ENCODE data around the gene C16orf78. TPM values are rescaled to one million over a fixed set of nuclear protein-coding genes. Genes with fewer than 3 reads are reported as not detected.

Gene C16orf78
- total and polyA plus RNA-seq, 2 donors (not counting 1 experiment from before 2014, with no cell fraction given), result not detected

- 80% methylated on average over 19 of the region's 20 CpGs for WGBS (ENCODE audit: insufficient coverage)
- no peaks in the 10 kb centered on the region for H3K79me2 ChIP-seq (ENCODE audit: control insufficient read depth, insufficient read depth, low read length)
- no peaks in the 10 kb centered on the region for H3K36me3 ChIP-seq (replicated peaks in 1 of 2; ENCODE audit: control extremely low read depth in 1 of 2, control insufficient read depth in 1 of 2, extremely low read depth in 1 of 2, insufficient read depth in 2 of 2, low read length in 1 of 2)
- intact Hi-C loops (cut with micrococcal nuclease), result loop anchor here (5.0 kb wide), 1 partner anchor 662 kb away; no protein-coding TSS in a partner anchor
- ChIA-PET CTCF (interaction anchor here (1.0 to 1.5 kb wide), 3 partner anchors 9 to 61 kb away, joined by 3 to 4 read pairs (median 4); no protein-coding TSS in a partner anchor), POLR2A (no interaction called here)
- no peak overlapping the region for H3K27ac Mint-ChIP-seq
- H3K9me3 ChIP-seq (ENCODE audit: control extremely low read depth in 1 of 3, control insufficient read depth in 2 of 3, insufficient read depth in 1 of 3, low read length in 2 of 3), result peaks cover 0 to 4% (median 0%) of the 10 kb centered on the region in 3 donors
- no peak overlapping the region for H3K4me3 ChIP-seq (ENCODE audit: control extremely low read depth in 1 of 5, extremely low read depth in 1 of 5, insufficient read depth in 1 of 5, low read depth in 2 of 5, low read length in 4 of 5)
- H3K4me1 Mint-ChIP-seq, result no peaks in the 10 kb centered on the region
- H3K27ac ChIP-seq (ENCODE audit: low read length in 2 of 2), result no peak overlapping the region
- no peak overlapping the region for H3K4me3 Mint-ChIP-seq
- ATAC-seq (ENCODE audit: low read depth) (no peak), DNase-seq (no peak)
- no peak for TF ChIP-seq CTCF (IDR thresholded peaks at IDR 0.05)
- TF ChIP-seq EZH2 (IDR thresholded peaks at IDR 0.05; ENCODE audit: borderline replicate concordance, insufficient read depth, low read depth, low read length, poor library complexity, severe bottlenecking), result no peak
- no peak overlapping the region for H3K9ac ChIP-seq (ENCODE audit: low read length)
- H3K27me3 Mint-ChIP-seq, result peaks cover 43% of the 10 kb centered on the region
- H3K9me3 Mint-ChIP-seq (ENCODE audit: insufficient read depth), result no peaks in the 10 kb centered on the region
- H3K4me2 ChIP-seq (replicated peaks; ENCODE audit: low read depth, low read length, poor library complexity, severe bottlenecking), result no peak overlapping the region
- no peaks in the 10 kb centered on the region for H4K20me1 ChIP-seq (ENCODE audit: control insufficient read depth, insufficient read depth, low read length, poor library complexity, severe bottlenecking)
- no peaks in the 10 kb centered on the region for H3K4me1 ChIP-seq (ENCODE audit: control insufficient read depth in 2 of 2, insufficient read depth in 2 of 2, low read length in 2 of 2)
- no peak overlapping the region for H2AFZ ChIP-seq (ENCODE audit: insufficient read depth, low read depth, low read length, poor library complexity, severe bottlenecking)
- peaks cover 0 to 5% (median 1%) of the 10 kb centered on the region in 4 experiments for H3K27me3 ChIP-seq (replicated peaks in 1 of 4; ENCODE audit: control extremely low read depth in 1 of 4, control insufficient read depth in 3 of 4, insufficient read depth in 4 of 4, low read length in 3 of 4)
These were observed 24.0 kb upstream of the C16orf78 start for GRCh38 chr16:49349446-49350168.

All from B cell (primary cell).